ENCODE results near the gene HOXA5.

Gene HOXA5

GRCh38 chr7:27109466-27110185 lies 33.9 kb downstream of the HOXA5 start:
- Mint-ChIP-seq H3K4me3 (no peak overlapping the region), H3K9me3 (peaks cover 3% of the 10 kb centered on the region), H3K36me3 (peaks cover 5% of the 10 kb centered on the region), H3K27me3 (peaks cover 16% of the 10 kb centered on the region), H3K4me1 (no peaks in the 10 kb centered on the region), H3K27ac (no peak overlapping the region)
- no peak for ATAC-seq

GRCh38 chr7:27108390-27109127 lies 34.9 kb downstream of the HOXA5 start:
- no peak overlapping the region for H3K27ac Mint-ChIP-seq
- no peaks in the 10 kb centered on the region for H3K4me1 Mint-ChIP-seq
- no peak overlapping the region for H3K4me3 Mint-ChIP-seq
- no peak for ATAC-seq
- H3K27me3 Mint-ChIP-seq: peaks cover 26% of the 10 kb centered on the region
- peaks cover 5% of the 10 kb centered on the region for H3K36me3 Mint-ChIP-seq
- peaks cover 3% of the 10 kb centered on the region for H3K9me3 Mint-ChIP-seq

- Mint-ChIP-seq H3K4me1 (peaks cover 6% of the 10 kb centered on the region), H3K36me3 (peaks cover 5% of the 10 kb centered on the region), H3K27me3 (peaks cover 35% of the 10 kb centered on the region), H3K9me3 (peaks cover 3% of the 10 kb centered on the region), H3K4me3 (no peak overlapping the region), H3K27ac (no peak overlapping the region)
- no peak for ATAC-seq
These were observed 35.8 kb downstream of the HOXA5 start for GRCh38 chr7:27107391-27108381.

- Mint-ChIP-seq H3K36me3 (peaks cover 6% of the 10 kb centered on the region), H3K27me3 (peaks cover 43% of the 10 kb centered on the region), H3K9me3 (peaks cover 3% of the 10 kb centered on the region), H3K27ac (no peak overlapping the region), H3K4me3 (no peak overlapping the region), H3K4me1 (peaks cover 11% of the 10 kb centered on the region)
- ATAC-seq: no peak
These were observed 36.6 kb downstream of the HOXA5 start for GRCh38 chr7:27106901-27107240.

GRCh38 chr7:27106181-27106900 lies 37.1 kb downstream of the HOXA5 start:
- peaks cover 11% of the 10 kb centered on the region for H3K36me3 Mint-ChIP-seq

GRCh38 chr7:27105301-27106031 lies 38.0 kb downstream of the HOXA5 start:
- Mint-ChIP-seq H3K9me3 (peaks cover 3% of the 10 kb centered on the region), H3K27me3 (peaks cover 57% of the 10 kb centered on the region), H3K27ac (no peak overlapping the region), H3K4me3 (no peak overlapping the region), H3K4me1 (peaks cover 11% of the 10 kb centered on the region), H3K36me3 (peaks cover 20% of the 10 kb centered on the region)
- ATAC-seq: no peak

More at GRCh38 chr7:27106181-27106900, 37.1 kb downstream of the HOXA5 start:
- Mint-ChIP-seq H3K27me3 (peaks cover 48% of the 10 kb centered on the region), H3K4me1 (peaks cover 11% of the 10 kb centered on the region), H3K9me3 (peaks cover 3% of the 10 kb centered on the region), H3K4me3 (no peak overlapping the region), H3K27ac (no peak overlapping the region)
- ATAC-seq: no peak

- peaks cover 67% of the 10 kb centered on the region for H3K27me3 Mint-ChIP-seq
- peaks cover 3% of the 10 kb centered on the region for H3K9me3 Mint-ChIP-seq
- ATAC-seq: no peak
- no peak overlapping the region for H3K27ac Mint-ChIP-seq
- no peak overlapping the region for H3K4me3 Mint-ChIP-seq
- peaks cover 29% of the 10 kb centered on the region for H3K36me3 Mint-ChIP-seq
- H3K4me1 Mint-ChIP-seq: peaks cover 11% of the 10 kb centered on the region
These were observed 39.0 kb downstream of the HOXA5 start for GRCh38 chr7:27104341-27105058.

GRCh38 chr7:27103489-27104226 lies 39.8 kb downstream of the HOXA5 start:
- H3K4me3 Mint-ChIP-seq: no peak overlapping the region
- peaks cover 75% of the 10 kb centered on the region for H3K27me3 Mint-ChIP-seq
- peaks cover 15% of the 10 kb centered on the region for H3K4me1 Mint-ChIP-seq
- peaks cover 37% of the 10 kb centered on the region for H3K36me3 Mint-ChIP-seq
- no peak overlapping the region for H3K27ac Mint-ChIP-seq
- no peak for ATAC-seq
- peaks cover 3% of the 10 kb centered on the region for H3K9me3 Mint-ChIP-seq

- H3K27ac Mint-ChIP-seq: no peak within 1 kb of the TSS
- H3K4me1 Mint-ChIP-seq: peaks cover 23% of the 10 kb centered on the region
- peaks cover 3% of the 10 kb centered on the region for H3K9me3 Mint-ChIP-seq
- peak within 1 kb of the TSS; percentile 34 for H3K4me3 Mint-ChIP-seq
- ATAC-seq: no peak
- H3K27me3 Mint-ChIP-seq: peaks cover 81% of the 10 kb centered on the region
- H3K36me3 Mint-ChIP-seq: peaks cover 37% of the 10 kb centered on the region
These were observed 40.7 kb downstream of the HOXA5 start, which contains the start of gene HOXA2 for GRCh38 chr7:27102581-27103442. TSS of gene HOXA2 (minus strand) at chr7:27102683. CDS start at chr7:27102500, 183 bp downstream.

GRCh38 chr7:27101957-27102580 lies 41.4 kb downstream of the HOXA5 start:
- Mint-ChIP-seq H3K36me3 (peaks cover 32% of the 10 kb centered on the region), H3K4me1 (peaks cover 31% of the 10 kb centered on the region), H3K27me3 (peaks cover 81% of the 10 kb centered on the region), H3K27ac (no peak overlapping the region), H3K9me3 (no peaks in the 10 kb centered on the region), H3K4me3 (peak overlapping the region; percentile 34)
- no peak for ATAC-seq

GRCh38 chr7:27101171-27101956 lies 42.1 kb downstream of the HOXA5 start:
- ATAC-seq: no peak
- Mint-ChIP-seq H3K4me3 (no peak overlapping the region), H3K36me3 (peaks cover 32% of the 10 kb centered on the region), H3K4me1 (peaks cover 34% of the 10 kb centered on the region), H3K9me3 (no peaks in the 10 kb centered on the region), H3K27ac (no peak overlapping the region), H3K27me3 (peaks cover 83% of the 10 kb centered on the region)

Measured in stimulated activated memory B cell treated with anti-CD40 and anti-IgM and Interleukin-4, amounts not matched to agents 10 μg/mL and 1 μg/mL and 100 μg/mL, for 72 hours (primary cell).